Measurements from ENCODE around the gene MMUT.
"Not testable (repeated sequence)": the region's sequence is repeated elsewhere in the genome, so short reads cannot be mapped to it uniquely, and the experiment has no call there.

The MMUT gene

DNA sequence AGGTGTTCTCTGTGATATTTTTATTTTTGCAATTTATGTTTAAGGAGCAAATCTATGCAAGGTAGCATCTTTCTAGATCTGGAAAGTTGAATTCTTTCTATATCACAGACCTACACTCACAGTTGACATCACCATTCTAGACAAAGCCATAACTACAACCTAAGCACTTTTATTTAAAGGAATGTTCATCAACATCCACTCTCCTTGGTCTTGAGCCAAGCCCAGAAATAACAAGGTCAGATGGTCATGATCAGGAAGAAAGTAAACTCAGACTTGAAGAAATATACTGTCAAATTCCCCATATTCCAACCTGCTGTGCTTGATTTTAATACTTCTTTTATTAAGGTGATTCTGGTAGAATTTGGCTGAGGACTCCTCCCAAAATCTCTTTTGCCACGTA lies 32.2 kb downstream of the MMUT start:
- peak overlapping the region; percentile 2 for H3K27ac ChIP-seq
- no peak for DNase-seq (ENCODE audit: low read depth, low spot score)

DNA sequence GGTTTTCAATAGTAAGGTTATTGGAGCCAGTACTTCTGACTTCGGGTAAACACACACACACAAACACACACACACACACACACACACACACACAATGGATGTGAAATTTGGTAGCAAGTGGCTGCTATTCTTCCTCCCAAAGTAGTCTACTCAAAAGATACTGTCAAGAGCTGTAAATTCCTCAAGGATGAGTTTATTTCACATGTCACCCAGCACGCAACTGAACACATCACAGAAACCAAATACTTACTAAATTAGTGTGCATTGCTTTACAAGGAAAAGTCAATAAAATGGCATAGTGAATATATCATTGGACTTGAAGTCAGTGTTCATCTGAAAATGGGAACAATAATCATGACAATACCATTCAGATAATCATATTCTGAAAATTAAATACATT lies 32.9 kb downstream of the MMUT start:
- peak overlapping the region; percentile 2 for H3K27ac ChIP-seq
- DNase-seq (ENCODE audit: low read depth, low spot score) = peak; percentile 8

DNA sequence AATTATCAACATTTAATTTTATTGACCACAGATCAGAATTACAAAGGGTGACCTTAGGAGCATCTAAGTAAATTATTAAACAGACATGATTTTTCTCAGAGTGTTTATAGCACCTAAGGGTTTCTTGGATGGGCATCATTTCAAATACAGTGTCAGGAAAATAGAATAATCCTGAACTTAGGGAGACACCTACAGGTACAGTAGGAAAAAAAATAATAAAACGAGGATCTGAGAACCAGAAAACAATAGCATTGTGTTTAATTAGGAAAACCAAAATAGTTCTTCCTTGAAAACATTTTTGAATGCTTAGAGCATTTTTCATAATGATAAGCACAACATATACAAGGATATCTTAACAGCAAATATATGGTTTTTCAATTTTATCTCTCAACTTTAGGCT lies 39.2 kb downstream of the MMUT start:
- no peak overlapping the region for H3K27ac ChIP-seq
- DNase-seq (ENCODE audit: low read depth, low spot score) = no peak

DNA sequence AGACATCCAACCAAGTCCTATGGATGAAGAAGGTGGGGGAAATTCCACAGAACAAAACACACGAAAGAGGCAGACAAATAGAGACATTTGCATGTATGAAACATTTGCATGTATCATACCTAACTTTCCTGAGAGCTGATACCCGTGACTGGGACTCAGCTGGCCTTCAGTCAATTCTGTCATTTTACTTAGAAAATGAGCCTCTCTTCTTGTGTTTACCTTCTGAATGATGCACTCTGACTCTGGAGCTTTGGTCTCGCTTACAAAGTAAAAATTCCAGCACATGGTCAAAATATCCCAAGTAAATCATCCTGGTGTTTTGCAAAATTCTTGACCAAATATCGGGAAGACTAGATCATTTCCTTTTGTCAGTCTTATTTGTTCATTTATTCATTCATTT lies 46.9 kb downstream of the MMUT start:
- DNase-seq (ENCODE audit: low read depth, low spot score) = no peak
- H3K27ac ChIP-seq = no peak overlapping the region

DNA sequence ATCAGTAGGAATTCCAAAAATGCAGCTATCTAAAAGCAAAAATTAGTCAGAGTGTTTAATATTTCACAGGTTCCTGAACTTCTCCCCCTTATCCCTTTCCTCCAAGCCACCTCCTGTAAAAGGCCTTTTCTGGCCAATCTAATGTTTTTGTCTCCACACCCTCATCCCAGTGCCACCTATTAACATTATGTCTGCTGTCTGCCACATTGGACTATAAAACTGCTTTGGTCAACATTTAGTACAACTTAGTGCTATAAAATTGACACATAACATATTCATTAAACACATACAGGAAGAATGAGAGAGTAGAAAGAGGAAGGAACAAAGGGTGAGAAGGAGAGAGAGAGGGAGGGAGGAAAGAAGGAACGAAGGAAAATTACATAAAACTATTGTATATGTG lies 47.7 kb downstream of the MMUT start:
- no peak overlapping the region for H3K27ac ChIP-seq
- no peak for DNase-seq (ENCODE audit: low read depth, low spot score)

DNA sequence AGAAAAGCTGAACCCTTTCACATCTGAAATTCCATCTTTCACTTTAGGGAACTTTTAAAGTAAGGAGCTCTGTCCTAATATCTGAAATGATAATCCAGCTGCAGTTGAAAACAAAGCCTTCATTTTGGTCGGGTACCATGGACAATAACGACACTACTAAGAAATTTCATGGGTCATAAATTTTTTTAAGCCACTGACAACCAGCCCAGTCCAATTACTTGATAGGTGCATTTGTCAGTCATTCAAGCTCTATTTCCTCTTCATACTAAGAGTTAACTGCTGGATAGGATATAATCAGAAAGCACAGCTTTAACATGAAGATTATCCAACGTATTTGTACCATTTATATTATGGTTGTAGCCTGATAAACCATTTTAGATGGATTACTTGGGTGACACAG lies 52.5 kb downstream of the MMUT start:
- DNase-seq (ENCODE audit: low read depth, low spot score) = no peak
- no peak overlapping the region for H3K27ac ChIP-seq

DNA sequence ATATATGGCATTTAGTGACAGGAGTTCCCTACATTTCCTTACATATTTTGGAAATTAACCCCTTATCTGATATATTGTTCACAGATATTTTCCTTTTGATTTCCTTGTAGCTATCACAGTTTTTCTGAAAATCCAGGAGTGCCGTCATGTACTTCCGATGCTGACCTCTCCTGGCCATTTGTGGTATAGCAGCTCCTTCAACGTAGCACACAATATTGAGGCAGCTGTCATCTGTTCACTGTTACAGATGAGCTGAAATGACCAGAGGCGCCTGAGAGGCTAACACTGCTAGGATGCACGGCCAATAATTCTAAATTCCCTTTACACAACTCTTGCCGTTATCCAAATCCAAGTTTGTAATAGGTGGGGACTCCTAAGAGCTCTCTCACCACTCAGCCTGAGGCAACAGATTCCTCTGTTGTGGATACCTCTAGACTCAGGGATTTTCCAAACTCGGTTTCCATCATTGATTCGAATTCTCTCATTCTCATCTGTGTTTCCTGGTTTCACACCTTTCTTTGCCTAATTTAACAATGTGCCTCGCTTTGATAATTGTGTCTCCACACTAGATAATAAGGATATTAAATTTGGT lies 53.0 kb downstream of the MMUT start:
- DNase-seq (ENCODE audit: low read depth, low spot score) = no peak
- no peak overlapping the region for H3K27ac ChIP-seq

DNA sequence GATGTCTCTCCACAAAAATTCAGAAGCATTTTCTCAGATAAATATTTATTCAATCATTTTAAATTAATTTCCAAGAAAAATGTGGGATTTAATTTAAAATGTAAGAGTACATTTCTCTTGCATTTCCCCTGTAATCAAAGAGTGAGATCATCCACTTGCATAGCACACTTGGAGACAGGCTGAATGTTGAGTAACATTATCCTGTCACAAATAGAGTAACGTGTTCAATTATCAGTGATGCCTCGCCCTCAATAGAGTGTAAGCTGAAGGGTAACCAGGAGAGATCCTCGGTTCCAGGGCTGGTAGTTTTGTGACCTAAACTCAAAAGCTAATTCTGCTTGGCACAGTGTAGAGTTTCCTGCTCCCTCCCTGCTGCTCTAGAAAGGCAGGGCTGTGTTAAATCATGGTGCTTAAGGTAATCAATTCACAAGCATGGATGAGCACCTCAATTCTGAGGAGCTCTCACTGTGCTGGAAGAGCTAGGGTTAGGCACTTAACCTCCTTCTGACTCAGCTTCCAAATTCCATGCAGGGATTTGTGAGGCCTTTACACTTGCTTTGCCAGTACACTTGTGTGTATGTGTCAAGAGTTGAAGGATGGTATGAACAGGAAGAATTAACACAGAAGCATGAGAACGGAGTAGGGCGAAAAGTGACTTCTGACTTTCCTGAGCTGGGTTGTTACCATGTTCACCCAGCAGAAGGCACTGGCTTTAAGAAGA lies 56.6 kb downstream of the MMUT start:
- H3K27ac ChIP-seq = no peak overlapping the region
- DNase-seq (ENCODE audit: low read depth, low spot score) = no peak

DNA sequence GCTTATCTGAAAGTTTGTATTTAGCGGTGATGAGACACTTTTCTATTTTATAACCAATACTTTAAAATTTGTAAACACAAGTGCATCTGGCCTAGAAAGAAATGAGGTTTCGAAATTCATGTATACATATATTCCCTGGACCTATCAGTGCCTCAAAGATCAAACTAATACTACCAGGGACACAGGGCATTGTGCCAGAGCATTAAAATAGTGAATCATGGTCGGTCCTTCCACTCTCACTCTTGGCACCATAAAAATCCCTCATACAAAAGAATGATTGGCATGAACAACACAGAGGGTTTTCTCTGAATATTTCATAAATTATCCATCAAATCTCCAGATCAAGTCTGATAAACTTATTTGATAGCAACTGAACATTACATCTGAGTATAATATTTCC lies 62.0 kb downstream of the MMUT start:
- DNase-seq (ENCODE audit: low read depth, low spot score) = no peak
- no peak overlapping the region for H3K27ac ChIP-seq

DNA sequence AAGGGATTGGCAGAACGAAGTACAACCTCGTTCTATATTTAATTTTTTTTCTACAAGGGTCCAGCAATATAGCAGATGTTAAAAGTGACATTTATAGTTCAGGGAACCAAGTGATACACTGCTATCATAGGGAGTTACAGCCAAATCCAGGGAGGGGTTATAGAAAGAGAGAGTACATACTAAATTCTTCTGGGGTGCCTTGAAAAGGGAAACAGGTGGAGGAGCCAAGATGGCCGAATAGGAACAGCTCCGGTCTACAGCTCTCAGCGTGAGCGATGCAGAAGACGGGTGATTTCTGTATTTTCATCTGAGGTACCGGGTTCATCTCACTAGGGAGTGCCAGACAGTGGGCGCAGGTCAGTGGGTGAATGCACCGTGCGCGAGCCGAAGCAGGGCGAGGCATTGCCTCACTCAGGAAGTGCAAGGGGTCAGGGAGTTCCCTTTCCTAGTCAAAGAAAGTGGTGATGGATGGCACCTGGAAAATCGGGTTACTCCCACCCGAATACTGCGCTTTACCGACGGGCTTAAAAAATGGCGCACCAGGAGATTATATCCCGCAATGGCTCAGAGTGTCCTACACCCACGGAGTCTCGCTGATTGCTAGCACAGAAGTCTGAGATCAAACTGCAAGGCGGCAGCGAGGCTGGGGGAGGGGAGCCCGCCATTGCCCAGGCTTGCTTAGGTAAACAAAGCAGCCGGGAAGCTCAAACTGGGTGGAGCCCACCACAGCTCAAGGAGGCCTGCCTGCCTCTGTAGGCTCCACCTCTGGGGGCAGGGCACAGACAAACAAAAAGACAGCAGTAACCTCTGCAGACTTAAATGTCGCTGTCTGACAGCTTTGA lies 76.2 kb downstream of the MMUT start:
- DNase-seq (ENCODE audit: low read depth, low spot score); H3K27ac ChIP-seq: not testable (repeated sequence)

DNA sequence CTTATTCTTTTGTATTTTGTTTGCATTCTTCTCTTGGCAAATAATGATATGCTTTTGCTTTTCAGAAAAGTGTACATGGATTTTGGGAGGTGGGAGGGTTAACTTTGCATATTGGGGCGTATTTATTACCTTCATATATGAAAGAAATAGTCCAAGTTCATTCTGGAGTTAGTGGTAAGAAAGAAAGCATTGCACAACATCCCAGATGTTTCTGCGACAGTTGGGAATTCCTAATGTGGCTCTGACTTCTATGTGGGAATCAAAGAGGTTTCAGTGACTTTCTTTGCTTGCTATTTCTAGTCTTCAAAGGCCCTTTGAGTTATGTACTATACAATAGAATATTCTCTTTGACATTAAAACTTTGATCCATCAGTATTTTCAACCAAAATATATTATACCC lies 78.1 kb downstream of the MMUT start:
- no peak for DNase-seq (ENCODE audit: low read depth, low spot score)
- H3K27ac ChIP-seq = no peak overlapping the region

Data from epithelial cell of prostate (primary cell).